KMS-11 (cell line): ENCODE measurements around the gene DYTN.

ENCODE experiments used
- H2AFZ ChIP-seq: fragments of 200-600 bp; sonication (generic); 2 replicates; pipeline ENCODE4 v1.6.1; 2016; ENCODE audit warnings: antibody characterized with exemption, mixed run types, low read depth
- H3K27ac ChIP-seq: fragments of 200-600 bp; sonication (generic); 2 replicates; pipeline ENCODE4 v1.6.1; 2016; ENCODE audit warnings: mild to moderate bottlenecking, mixed run types
- H3K27me3 ChIP-seq: fragments of 200-600 bp; sonication (generic); 2 replicates; pipeline ENCODE4 v1.6.1; 2017; ENCODE audit warnings: mild to moderate bottlenecking, low read depth, mixed run types, moderate library complexity; ENCODE audit not compliant: insufficient read depth
- H3K36me3 ChIP-seq: fragments of 200-600 bp; sonication (generic); 2 replicates; pipeline ENCODE4 v1.6.1; 2017; ENCODE audit warnings: mild to moderate bottlenecking, mixed run types; ENCODE audit not compliant: insufficient read depth
- H3K4me1 ChIP-seq: fragments of 200-600 bp; sonication (generic); 2 replicates; pipeline ENCODE4 v1.6.1; 2016; ENCODE audit warnings: mild to moderate bottlenecking, low read depth, mixed run types; ENCODE audit not compliant: poor library complexity, severe bottlenecking
- H3K4me2 ChIP-seq: fragments of 200-600 bp; sonication (generic); 2 replicates; pipeline ENCODE4 v1.7.0; 2016; ENCODE audit warnings: mild to moderate bottlenecking, mixed run types
- H3K4me3 ChIP-seq: fragments of 200-600 bp; sonication (generic); IDR thresholded peaks from 2 replicates; pipeline ENCODE4 v1.6.1; 2017; ENCODE audit warnings: low read depth, low read length, mixed read lengths; ENCODE audit not compliant: insufficient read depth
- H3K79me2 ChIP-seq: fragments of 200-600 bp; sonication (generic); 2 replicates; pipeline ENCODE4 v1.6.1; 2016; ENCODE audit warnings: low read depth, mixed run types; ENCODE audit not compliant: insufficient read depth
- H3K9ac ChIP-seq: fragments of 200-600 bp; sonication (generic); 2 replicates; pipeline ENCODE4 v1.6.1; 2016; ENCODE audit warnings: mild to moderate bottlenecking, mixed run types
- H4K20me1 ChIP-seq: fragments of 200-600 bp; sonication (generic); 2 replicates; pipeline ENCODE4 v1.6.1; 2016; ENCODE audit warnings: mild to moderate bottlenecking, mixed run types; ENCODE audit not compliant: insufficient read depth
- CTCF ChIP-seq: fragments of 200-600 bp; sonication (generic); conservative IDR thresholded peaks from 2 replicates; pipeline ENCODE4 v1.6.1; 2017; ENCODE audit warnings: low read depth, mild to moderate bottlenecking, antibody characterized with exemption, low read length, moderate library complexity, mixed read lengths

The DYTN gene

GRCh38 chr2:206647985-206648384 is 70.2 kb downstream of the DYTN start:
- no peak overlapping the region for H3K27ac ChIP-seq
- H3K4me2 ChIP-seq, result no peak overlapping the region
- H3K79me2 ChIP-seq, result no peaks in the 10 kb centered on the region
- TF ChIP-seq CTCF, result no peak
- H3K27me3 ChIP-seq, result no peaks in the 10 kb centered on the region
- H2AFZ ChIP-seq, result no peak overlapping the region
- H3K9ac ChIP-seq, result no peak overlapping the region
- no peaks in the 10 kb centered on the region for H4K20me1 ChIP-seq
- H3K4me1 ChIP-seq, result peaks cover 6% of the 10 kb centered on the region
- no peak overlapping the region for H3K4me3 ChIP-seq
- H3K36me3 ChIP-seq, result no peaks in the 10 kb centered on the region

GRCh38 chr2:206642075-206643025 is 75.8 kb downstream of the DYTN start, which contains the start of gene FAM237A:
Gene FAM237A, plus strand, starts transcription at chr2:206642487. Its CDS starts 1,750 bp downstream, at chr2:206644237.
- Histone ChIP-seq H3K4me3 (no peak within 1 kb of the TSS), H3K4me1 (no peaks in the 10 kb centered on the region), H3K27ac (no peak within 1 kb of the TSS), H3K79me2 (no peaks in the 10 kb centered on the region), H3K27me3 (no peaks in the 10 kb centered on the region), H4K20me1 (no peaks in the 10 kb centered on the region), H2AFZ (no peak within 1 kb of the TSS), H3K4me2 (no peak within 1 kb of the TSS), H3K36me3 (no peaks in the 10 kb centered on the region), H3K9ac (no peak within 1 kb of the TSS)
- no peak for TF ChIP-seq CTCF

- Histone ChIP-seq H3K36me3 (no peaks in the 10 kb centered on the region), H3K27ac (no peak overlapping the region), H3K9ac (no peak overlapping the region), H3K4me3 (no peak overlapping the region), H3K79me2 (no peaks in the 10 kb centered on the region), H3K4me1 (no peaks in the 10 kb centered on the region), H4K20me1 (no peaks in the 10 kb centered on the region), H3K27me3 (no peaks in the 10 kb centered on the region), H2AFZ (no peak overlapping the region), H3K4me2 (no peak overlapping the region)
- TF ChIP-seq CTCF, result no peak
Measured at GRCh38 chr2:206641226-206641625, 77.0 kb downstream of the DYTN start.

- no peak for TF ChIP-seq CTCF
- H3K4me3 ChIP-seq, result no peak overlapping the region
- H4K20me1 ChIP-seq, result no peaks in the 10 kb centered on the region
- H2AFZ ChIP-seq, result no peak overlapping the region
- no peak overlapping the region for H3K27ac ChIP-seq
- no peaks in the 10 kb centered on the region for H3K36me3 ChIP-seq
- no peak overlapping the region for H3K9ac ChIP-seq
- no peaks in the 10 kb centered on the region for H3K79me2 ChIP-seq
- H3K4me1 ChIP-seq, result no peaks in the 10 kb centered on the region
- H3K27me3 ChIP-seq, result no peaks in the 10 kb centered on the region
- H3K4me2 ChIP-seq, result no peak overlapping the region
Measured at GRCh38 chr2:206639636-206640035, 78.6 kb downstream of the DYTN start.
